T-cell (primary cell): Measurements from ENCODE around the gene EMP1. TPM values are rescaled to one million over a fixed set of nuclear protein-coding genes. Genes with fewer than 3 reads are reported as not detected.

ENCODE experiments used
- ATAC-seq, 4 experiments: fragments of 200-7000 bp in 3 of 4; fragments of 150-1000 bp in 1 of 4; cut with Tn5 transposase; replicated peaks in 1 of 4; 1 replicate in 3 of 4; 2 replicates in 1 of 4; pipeline ENCODE4 v1.10.0; 2021; ENCODE audit warnings: moderate library complexity in 3 of 4, mild to moderate bottlenecking in 2 of 4, moderate number of reproducible peaks in 1 of 4
- CTCF ChIA-PET, 2 donors: fragments of 300-600 bp; sonication (Branson Sonifier 250); formaldehyde crosslinking; loops; one replicate each; lab custom pipeline; 2022; ENCODE audit warnings: antibody characterized with exemption in 2 of 2; lab: Charles Lee
- POLR2A ChIA-PET, 2 donors: fragments of 300-600 bp; sonication (Branson Sonifier 250); formaldehyde crosslinking; loops; one replicate each; lab custom pipeline; 2022; ENCODE audit warnings: antibody characterized with exemption in 2 of 2; lab: Charles Lee
- DNase-seq, 35 experiments: peaks; one replicate each; pipeline versions ENCODE4 v3.0.0 to v3.0.0-alpha.2; 2013 to 2023
- H3K27ac ChIP-seq: one replicate; pipeline ENCODE4 v1.5.1; 2013; ENCODE audit warnings: low read length
- H3K27me3 ChIP-seq, 2 experiments: replicated peaks in 1 of 2; 1 replicate in 1 of 2; 2 replicates in 1 of 2; pipeline versions ENCODE4 v1.6.1 to v1.7.0; 2013; ENCODE audit warnings: low read length in 1 of 2, mixed read lengths in 1 of 2; ENCODE audit not compliant: control insufficient read depth in 2 of 2, insufficient read depth in 2 of 2; ENCODE audit errors: extremely low read depth in 1 of 2
- H3K36me3 ChIP-seq, 2 donors: 1 replicate in 1 of 2; 2 replicates in 1 of 2; pipeline versions ENCODE4 v1.6.1 to v1.7.0; 2013; ENCODE audit warnings: low read length in 1 of 2; ENCODE audit not compliant: control insufficient read depth in 2 of 2, insufficient read depth in 1 of 2; ENCODE audit errors: extremely low read depth in 1 of 2
- H3K4me1 ChIP-seq, 2 experiments: 1 replicate in 1 of 2; 2 replicates in 1 of 2; pipeline versions ENCODE4 v1.6.1 to v1.7.0; 2013; ENCODE audit warnings: low read length in 2 of 2, mixed read lengths in 1 of 2; ENCODE audit not compliant: insufficient read depth in 2 of 2, control insufficient read depth in 1 of 2; ENCODE audit errors: extremely low read depth in 1 of 2
- H3K4me3 ChIP-seq, 2 donors: 1 replicate in 1 of 2; 2 replicates in 1 of 2; pipeline versions ENCODE4 v1.5.1 to v1.7.0; 2013; ENCODE audit warnings: mild to moderate bottlenecking in 2 of 2, low read length in 1 of 2, moderate library complexity in 1 of 2; ENCODE audit not compliant: control insufficient read depth in 1 of 2; ENCODE audit errors: extremely low read depth in 1 of 2
- H3K9me3 ChIP-seq: 2 replicates; pipeline ENCODE4 v1.7.0; 2013
- H3K27ac Mint-ChIP-seq, 2 donors: one replicate each; pipeline ENCODE4 v1.8.0; 2020 to 2021; ENCODE audit warnings: mild to moderate bottlenecking in 2 of 2, mixed read lengths in 2 of 2
- H3K27me3 Mint-ChIP-seq, 2 donors: one replicate each; pipeline ENCODE4 v1.8.0; 2021 to 2022; ENCODE audit warnings: mixed read lengths in 2 of 2
- H3K36me3 Mint-ChIP-seq: one replicate; pipeline ENCODE4 v1.8.0; 2021; ENCODE audit warnings: mixed read lengths
- H3K4me1 Mint-ChIP-seq, 3 donors: one replicate each; pipeline ENCODE4 v1.8.0; 2020 to 2022; ENCODE audit warnings: mixed read lengths in 3 of 3, mild to moderate bottlenecking in 1 of 3
- H3K4me3 Mint-ChIP-seq, 3 donors: one replicate each; pipeline ENCODE4 v1.8.0; 2020 to 2022; ENCODE audit warnings: mild to moderate bottlenecking in 3 of 3, mixed read lengths in 3 of 3, moderate library complexity in 3 of 3
- H3K9me3 Mint-ChIP-seq, 3 donors: one replicate each; pipeline ENCODE4 v1.8.0; 2020 to 2022; ENCODE audit warnings: mixed read lengths in 3 of 3
- WGBS: methylation state at CpG from one replicate; pipeline ENCODE4 v1.1.5; 2013; ENCODE audit warnings: missing lambda C conversion rate; ENCODE audit not compliant: insufficient coverage; 5-methylcytosine and 5-hydroxymethylcytosine counted together
- total RNA-seq, 35 experiments: library from RNA in 6 of 35; stranded (reverse) in 6 of 35; fragments of 120-200 nt in 1 of 35; gene quantifications; one replicate each; pipeline versions ENCODE4 v1.2.1 to v1.2.4 and lab custom pipeline; 2013 to 2026

EMP1 gene
- total RNA-seq, 5 donors from 2014 or later (not counting 1 experiment from before 2014, with no cell fraction given), result 1.4 to 5.4 (median 2.8) TPM

GRCh38 chr12:13210236-13211190 lies 14.0 kb downstream of the EMP1 start:
- H3K36me3 Mint-ChIP-seq, result peaks cover 3% of the 10 kb centered on the region
- Histone ChIP-seq H3K27ac (no peak overlapping the region), H3K9me3 (no peaks in the 10 kb centered on the region), H3K27me3 (peaks cover 0 to 2% of the 10 kb centered on the region in 2 experiments), H3K36me3 (no peaks in the 10 kb centered on the region), H3K4me1 (peaks cover 0 to 13% of the 10 kb centered on the region in 2 experiments), H3K4me3 (no peak overlapping the region)
- DNase-seq, result no peak
- CTCF ChIA-PET, result interaction anchor here (0.6 to 5.6 kb wide), 10 partner anchors 22 to 1115 kb away, joined by 3 to 52 read pairs (median 3); partner anchors contain the start of gene GSG1 (in 1 of the 2)
- H3K4me1 Mint-ChIP-seq, result peaks cover 8 to 24% (median 17%) of the 10 kb centered on the region in 3 donors
- H3K27ac Mint-ChIP-seq, result no peak overlapping the region
- POLR2A ChIA-PET, result interaction anchor here (0.6 to 0.7 kb wide), 3 partner anchors 14 to 820 kb away, joined by 3 to 4 read pairs (median 3); no protein-coding TSS in a partner anchor
- H3K4me3 Mint-ChIP-seq, result no peak overlapping the region
- peaks cover 0 to 4% of the 10 kb centered on the region in 2 donors for H3K27me3 Mint-ChIP-seq
- H3K9me3 Mint-ChIP-seq, result no peaks in the 10 kb centered on the region
- 90% methylated on average over 1 of the region's 4 CpGs for WGBS
- no peak for ATAC-seq

- H3K27ac Mint-ChIP-seq, result peak overlapping the region in 1 of 2 donors; percentile 63
- POLR2A ChIA-PET, result interaction anchor here (0.6 to 1.4 kb wide), 3 partner anchors 15 to 113 kb away, joined by 3 to 5 read pairs (median 3); no protein-coding TSS in a partner anchor
Measured at GRCh38 chr12:13211191-13211858, 14.8 kb downstream of the EMP1 start.

GRCh38 chr12:13211859-13212664 lies 15.5 kb downstream of the EMP1 start:
- H3K27me3 Mint-ChIP-seq, result peaks cover 0 to 4% of the 10 kb centered on the region in 2 donors
- H3K4me3 ChIP-seq, result no peak overlapping the region
- ChIA-PET POLR2A (interaction anchor here (0.6 to 1.4 kb wide), 2 partner anchors 114 to 927 kb away, joined by 3 to 5 read pairs; no protein-coding TSS in a partner anchor), CTCF (interaction anchor here (0.5 to 5.6 kb wide), 47 partner anchors 9 to 476 kb away, joined by 3 to 52 read pairs (median 4); partner anchors contain the start of genes EMP1 (in 1 of the 2) and GSG1 (in 1 of the 2))
- DNase-seq (peak; percentile 36 to 87 (median 65)), ATAC-seq (peak; percentile 62 to 77 (median 72))
- peaks cover 11% of the 10 kb centered on the region for H3K36me3 Mint-ChIP-seq
- H3K36me3 ChIP-seq, result no peaks in the 10 kb centered on the region
- H3K9me3 Mint-ChIP-seq, result no peaks in the 10 kb centered on the region
- H3K27me3 ChIP-seq, result no peaks in the 10 kb centered on the region
- peak overlapping the region in 1 of 2 donors; percentile 63 for H3K27ac Mint-ChIP-seq
- peaks cover 6 to 11% (median 8%) of the 10 kb centered on the region in 3 donors for H3K4me1 Mint-ChIP-seq
- H3K4me1 ChIP-seq, result peaks cover 0 to 7% of the 10 kb centered on the region in 2 experiments
- no peaks in the 10 kb centered on the region for H3K9me3 ChIP-seq
- no peak overlapping the region for H3K27ac ChIP-seq
- no peak overlapping the region for H3K4me3 Mint-ChIP-seq
- WGBS, result 0% methylated on average over 1 of the region's 8 CpGs

More at GRCh38 chr12:13211191-13211858, 14.8 kb downstream of the EMP1 start:
- no peaks in the 10 kb centered on the region for H3K36me3 ChIP-seq
- H3K27ac ChIP-seq, result no peak overlapping the region
- H3K4me3 Mint-ChIP-seq, result no peak overlapping the region
- ATAC-seq (no peak), DNase-seq (no peak)
- no peaks in the 10 kb centered on the region for H3K9me3 ChIP-seq
- CTCF ChIA-PET, result interaction anchor here (0.7 to 5.6 kb wide), 33 partner anchors 10 to 475 kb away, joined by 3 to 52 read pairs (median 4); partner anchors contain the start of genes EMP1 (in 1 of the 2) and GSG1 (in 1 of the 2)
- H3K27me3 ChIP-seq, result no peaks in the 10 kb centered on the region
- H3K9me3 Mint-ChIP-seq, result no peaks in the 10 kb centered on the region
- H3K4me1 ChIP-seq, result peaks cover 0 to 11% of the 10 kb centered on the region in 2 experiments
- peaks cover 10% of the 10 kb centered on the region for H3K36me3 Mint-ChIP-seq
- 100% methylated on average over 1 of the region's 7 CpGs for WGBS
- peaks cover 0 to 4% of the 10 kb centered on the region in 2 donors for H3K27me3 Mint-ChIP-seq
- no peak overlapping the region for H3K4me3 ChIP-seq
- H3K4me1 Mint-ChIP-seq, result peaks cover 8 to 16% (median 11%) of the 10 kb centered on the region in 3 donors

- Histone ChIP-seq H3K27me3 (no peaks in the 10 kb centered on the region), H3K9me3 (no peaks in the 10 kb centered on the region), H3K4me1 (peaks cover 0 to 7% of the 10 kb centered on the region in 2 experiments), H3K27ac (no peak overlapping the region), H3K36me3 (no peaks in the 10 kb centered on the region), H3K4me3 (no peak overlapping the region)
- WGBS, result 86% methylated on average over 3 of the region's 4 CpGs
- ATAC-seq, result no peak
- Mint-ChIP-seq H3K36me3 (peaks cover 11% of the 10 kb centered on the region), H3K27me3 (no peaks in the 10 kb centered on the region), H3K27ac (no peak overlapping the region), H3K9me3 (peaks cover 0 to 4% (median 0%) of the 10 kb centered on the region in 3 donors), H3K4me1 (peaks cover 6 to 8% (median 8%) of the 10 kb centered on the region in 3 donors), H3K4me3 (no peak overlapping the region)
- ChIA-PET POLR2A (no interaction called here), CTCF (interaction anchor here in 1 of 2 donors (1.5 to 1.6 kb wide), 2 partner anchors 116 to 299 kb away, joined by 3 to 4 read pairs; no protein-coding TSS in a partner anchor)
- DNase-seq, result no peak
Measured at GRCh38 chr12:13215056-13215455, 18.5 kb downstream of the EMP1 start.

GRCh38 chr12:13218641-13219040 lies 22.1 kb downstream of the EMP1 start:
- Histone ChIP-seq H3K4me3 (no peak overlapping the region), H3K9me3 (no peaks in the 10 kb centered on the region), H3K27me3 (peaks cover 0 to 6% of the 10 kb centered on the region in 2 experiments), H3K4me1 (no peaks in the 10 kb centered on the region), H3K36me3 (no peaks in the 10 kb centered on the region), H3K27ac (no peak overlapping the region)
- Mint-ChIP-seq H3K4me3 (no peak overlapping the region), H3K36me3 (peaks cover 11% of the 10 kb centered on the region), H3K4me1 (no peaks in the 10 kb centered on the region), H3K27ac (no peak overlapping the region), H3K9me3 (peaks cover 0 to 4% (median 0%) of the 10 kb centered on the region in 3 donors), H3K27me3 (no peaks in the 10 kb centered on the region)
- POLR2A ChIA-PET, result no interaction called here
- no CpG with 5 or more reads among the region's 3 CpGs for WGBS
- no peak for ATAC-seq
- CTCF ChIA-PET, result no interaction called here
- no peak for DNase-seq
